ENCODE results near the gene RFX4. TPM values are rescaled to one million over a fixed set of nuclear protein-coding genes. Genes with fewer than 3 reads are reported as not detected.

Gene RFX4
- total and polyA plus RNA-seq, 10 of the 15 experiments (the other 5 are each of a cell fraction or from before 2014, with no cell fraction given) = 0.02 to 0.23 TPM; not detected in 8

- no TSS peak for BruUV-seq (replicated peaks)
- H3K4me3 ChIP-seq = no peak overlapping the region
- DNase-seq (ENCODE audit: low read depth, low spot score) (no peak), ATAC-seq (no peak), FAIRE-seq (no peak)
- H3K4me2 ChIP-seq (ENCODE audit: control insufficient read depth, insufficient read depth) = no peak overlapping the region
- H2AFZ ChIP-seq (ENCODE audit: control insufficient read depth, low read depth, low read length) = no peak overlapping the region
- H3K36me3 ChIP-seq (ENCODE audit: control insufficient read depth in 2 of 2, insufficient read depth in 2 of 2, low read length in 1 of 2) = no peaks in the 10 kb centered on the region
- ChIA-PET SMC1A (ENCODE audit: uncharacterized antibody, unreplicated experiment) (interaction anchor here (1.4 kb wide), 1 partner anchor 208 kb away, joined by 3 read pairs; no protein-coding TSS in a partner anchor), RAD21 (ENCODE audit: unreplicated experiment) (no interaction called here), POLR2A (no interaction called here), CTCF (no interaction called here)
- intact Hi-C loops (cut with micrococcal nuclease; ENCODE audit: unreplicated experiment) (no loop called here), in situ Hi-C loops (cut with MboI) (no loop called here)
- H3K9ac ChIP-seq (ENCODE audit: control insufficient read depth, insufficient read depth, low read length) = no peak overlapping the region
- H4K20me1 ChIP-seq (ENCODE audit: control insufficient read depth, insufficient read depth) = no peaks in the 10 kb centered on the region
- WGBS (ENCODE audit: insufficient coverage, insufficient replicate concordance, low lambda C conversion rate, missing lambda C conversion rate) = 15% methylated on average over 3 of the region's 3 CpGs
- H3K27ac ChIP-seq (ENCODE audit: control insufficient read depth, insufficient read depth) = no peak overlapping the region
- no peaks in the 10 kb centered on the region; a peak in 1 of 4 replicates for H3K27me3 ChIP-seq (replicated peaks in 1 of 2; ENCODE audit: control insufficient read depth in 2 of 2, insufficient read depth in 2 of 2, low read length in 1 of 2)
- no peaks in the 10 kb centered on the region for H3K9me3 ChIP-seq (replicated peaks; ENCODE audit: control insufficient read depth, insufficient read depth, low read length)
- no peaks in the 10 kb centered on the region for H3K79me2 ChIP-seq (ENCODE audit: control insufficient read depth, insufficient read depth, low read length)
- no peaks in the 10 kb centered on the region for H3K4me1 ChIP-seq (ENCODE audit: control insufficient read depth, insufficient read depth, low read length)
- TF ChIP-seq IRF3 (IDR thresholded peaks at IDR 0.05) (no peak), E2F8 (IDR thresholded peaks at IDR 0.05; ENCODE audit: low read depth, partially characterized antibody) (no peak), HSF1 (IDR thresholded peaks at IDR 0.05; ENCODE audit: low read depth, low read length) (no peak), PAX8 (IDR thresholded peaks at IDR 0.05) (no peak), ATF7 (IDR thresholded peaks at IDR 0.05; ENCODE audit: low read depth) (no peak), BCL11A (IDR thresholded peaks at IDR 0.05; ENCODE audit: low read depth, low read length) (no peak), RELA (IDR thresholded peaks at IDR 0.05; ENCODE audit: borderline replicate concordance, partially characterized antibody) (no peak), CUX1 (IDR thresholded peaks at IDR 0.05; ENCODE audit: insufficient replicate concordance, low read depth, low read length) (no peak), SPI1 (IDR thresholded peaks at IDR 0.05; ENCODE audit: borderline replicate concordance, insufficient read depth, low read depth, low read length) (no peak), POLR2AphosphoS5 (IDR thresholded peaks at IDR 0.05; ENCODE audit: low read length) (no peak), RCOR1 (conservative IDR thresholded peaks at IDR 0.05; ENCODE audit: low read depth, low read length) (no peak), NR2F1 (conservative IDR thresholded peaks at IDR 0.05) (no peak), YBX1 (IDR thresholded peaks at IDR 0.05) (no peak), HDAC2 (IDR thresholded peaks at IDR 0.05) (no peak), TARDBP (IDR thresholded peaks at IDR 0.05; ENCODE audit: borderline replicate concordance) (no peak), EGR1 (IDR thresholded peaks at IDR 0.05; ENCODE audit: borderline replicate concordance in 1 of 2, low read depth in 2 of 2, low read length in 2 of 2) (no peak)
Observed at GRCh38 chr12:106711316-106711715, 128.5 kb downstream of the RFX4 start.

Data from GM12878 (cell line).